ENCODE results near the gene SOX10. TPM values are rescaled to one million over a fixed set of nuclear protein-coding genes. Genes with fewer than 3 reads are reported as not detected.
"Not testable (repeated sequence)": the region's sequence is repeated elsewhere in the genome, so short reads cannot be mapped to it uniquely, and the experiment has no call there.

Gene SOX10
- total RNA-seq, 1 donor from 2014 or later = not detected

GRCh38 chr22:37989146-37990045, 5.0 kb upstream of the SOX10 start:
- Mint-ChIP-seq H3K36me3 (ENCODE audit: low read depth) (no peaks in the 10 kb centered on the region), H3K4me1 (ENCODE audit: low read depth) (no peaks in the 10 kb centered on the region), H3K4me3 (ENCODE audit: low read depth) (no peak overlapping the region), H3K9me3 (no peaks in the 10 kb centered on the region), H3K27ac (no peak overlapping the region), H3K27me3 (ENCODE audit: low read depth) (no peaks in the 10 kb centered on the region)
- intact Hi-C loops (cut with micrococcal nuclease) = no loop called here
- no peak for DNase-seq (ENCODE audit: low spot score)

- no peak overlapping the region for H3K27ac Mint-ChIP-seq
- no peak for DNase-seq (ENCODE audit: low spot score)
- H3K4me1 Mint-ChIP-seq (ENCODE audit: low read depth) = no peaks in the 10 kb centered on the region
- H3K36me3 Mint-ChIP-seq (ENCODE audit: low read depth) = no peaks in the 10 kb centered on the region
- no peaks in the 10 kb centered on the region for H3K9me3 Mint-ChIP-seq
- H3K27me3 Mint-ChIP-seq (ENCODE audit: low read depth) = no peaks in the 10 kb centered on the region
- H3K4me3 Mint-ChIP-seq (ENCODE audit: low read depth) = no peak overlapping the region
- intact Hi-C loops (cut with micrococcal nuclease) = no loop called here
Observed at GRCh38 chr22:37986371-37986770, 2.0 kb upstream of the SOX10 start.

GRCh38 chr22:37985751-37986281, 1.5 kb upstream of the SOX10 start:
- Mint-ChIP-seq H3K36me3 (ENCODE audit: low read depth) (no peaks in the 10 kb centered on the region), H3K9me3 (no peaks in the 10 kb centered on the region), H3K27ac (no peak overlapping the region), H3K4me3 (ENCODE audit: low read depth) (no peak overlapping the region), H3K4me1 (ENCODE audit: low read depth) (no peaks in the 10 kb centered on the region), H3K27me3 (ENCODE audit: low read depth) (no peaks in the 10 kb centered on the region)
- no peak for DNase-seq (ENCODE audit: low spot score)
- intact Hi-C loops (cut with micrococcal nuclease) = no loop called here

GRCh38 chr22:37985050-37985585, 763 bp upstream of the SOX10 start:
- H3K36me3 Mint-ChIP-seq (ENCODE audit: low read depth) = no peaks in the 10 kb centered on the region
- intact Hi-C loops (cut with micrococcal nuclease) = no loop called here
- no peak overlapping the region for H3K4me3 Mint-ChIP-seq (ENCODE audit: low read depth)
- H3K27me3 Mint-ChIP-seq (ENCODE audit: low read depth) = no peaks in the 10 kb centered on the region
- H3K9me3 Mint-ChIP-seq = no peaks in the 10 kb centered on the region
- DNase-seq (ENCODE audit: low spot score) = no peak
- no peak overlapping the region for H3K27ac Mint-ChIP-seq
- H3K4me1 Mint-ChIP-seq (ENCODE audit: low read depth) = no peaks in the 10 kb centered on the region

DNA sequence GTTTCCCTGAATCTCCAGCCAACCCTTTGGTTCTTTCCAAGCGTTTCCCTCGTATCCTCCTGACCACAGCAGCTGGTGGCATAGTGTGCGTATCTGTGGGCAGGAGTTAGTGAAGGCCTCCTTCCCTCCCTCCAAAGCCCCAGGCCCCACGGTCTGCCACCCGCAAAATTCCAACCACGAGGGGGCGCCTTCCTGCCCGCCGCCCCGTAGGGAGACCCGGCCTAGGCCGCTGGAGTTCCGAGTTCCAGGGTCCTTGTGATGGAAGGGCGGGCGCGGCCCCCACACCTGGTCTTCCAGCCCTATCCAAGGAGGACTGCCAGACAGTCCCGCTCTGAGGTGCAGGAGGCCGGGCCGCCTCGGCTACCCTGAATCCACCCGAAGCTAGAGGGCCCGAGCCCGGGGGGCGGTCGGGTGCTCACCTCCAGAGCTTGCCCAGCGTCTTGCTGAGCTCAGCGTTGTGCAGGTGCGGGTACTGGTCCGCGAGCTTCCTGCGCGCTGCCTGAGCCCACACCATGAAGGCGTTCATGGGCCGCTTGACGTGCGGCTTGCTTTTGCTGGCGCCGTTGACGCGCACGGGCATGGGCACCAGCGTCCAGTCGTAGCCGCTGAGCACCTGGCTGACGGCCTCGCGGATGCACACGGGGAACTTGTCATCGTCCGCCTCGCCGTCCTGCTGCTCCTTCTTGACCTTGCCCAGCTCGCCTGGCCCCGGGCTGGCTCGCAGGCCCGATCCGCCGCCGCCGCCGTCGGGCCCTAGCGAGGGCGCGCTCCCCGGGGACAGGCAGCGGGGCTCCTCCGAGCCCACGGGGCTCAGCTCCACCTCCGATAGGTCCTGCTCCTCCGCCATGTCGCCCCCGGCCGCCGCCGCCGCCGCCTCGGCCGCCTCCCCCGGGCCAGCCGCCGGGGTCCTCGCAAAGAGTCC, 1.2 kb downstream of the SOX10 start:
- H3K27ac Mint-ChIP-seq = no peak overlapping the region
- H3K27me3 Mint-ChIP-seq (ENCODE audit: low read depth) = no peaks in the 10 kb centered on the region
- H3K4me3 Mint-ChIP-seq (ENCODE audit: low read depth) = no peak overlapping the region
- intact Hi-C loops (cut with micrococcal nuclease) = no loop called here
- H3K9me3 Mint-ChIP-seq = no peaks in the 10 kb centered on the region
- no peaks in the 10 kb centered on the region for H3K4me1 Mint-ChIP-seq (ENCODE audit: low read depth)
- no peaks in the 10 kb centered on the region for H3K36me3 Mint-ChIP-seq (ENCODE audit: low read depth)
- DNase-seq (ENCODE audit: low spot score) = no peak

DNA sequence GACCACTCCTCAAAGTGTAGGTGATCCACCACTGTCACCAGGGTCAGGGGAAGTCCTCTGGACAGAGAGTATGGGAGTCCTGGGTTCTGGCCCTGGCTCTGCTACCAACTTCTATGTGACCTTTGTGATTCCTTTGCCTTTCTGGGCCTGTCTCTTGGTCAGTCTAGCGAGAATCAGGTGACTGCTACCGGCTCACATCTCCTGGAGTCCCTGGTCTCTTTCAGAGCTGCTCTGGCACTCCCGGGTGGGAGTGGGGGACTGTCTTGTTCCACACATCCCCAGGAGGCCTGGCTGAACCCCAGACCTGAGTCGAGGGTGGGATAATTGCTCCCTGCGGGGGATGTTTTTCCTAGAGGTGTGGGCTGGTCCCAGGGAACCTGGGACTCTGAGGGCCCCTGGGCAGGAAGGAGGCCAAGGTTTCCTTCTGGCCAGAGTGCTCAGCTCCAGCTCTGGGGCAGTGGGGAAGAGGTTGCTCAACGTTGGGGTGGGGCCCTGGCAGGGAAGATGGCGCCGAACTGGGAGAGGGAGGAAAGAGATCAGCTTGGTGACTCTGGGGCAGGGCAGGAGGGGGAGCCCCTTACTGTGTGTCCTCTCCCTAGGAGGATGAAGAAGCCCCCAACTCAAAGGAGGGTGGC, 2.1 kb downstream of the SOX10 start:
- no peak overlapping the region for H3K4me3 Mint-ChIP-seq (ENCODE audit: low read depth)
- intact Hi-C loops (cut with micrococcal nuclease) = no loop called here
- no peaks in the 10 kb centered on the region for H3K4me1 Mint-ChIP-seq (ENCODE audit: low read depth)
- H3K9me3 Mint-ChIP-seq = no peaks in the 10 kb centered on the region
- no peak for DNase-seq (ENCODE audit: low spot score)
- H3K27ac Mint-ChIP-seq = no peak overlapping the region
- H3K27me3 Mint-ChIP-seq (ENCODE audit: low read depth) = no peaks in the 10 kb centered on the region
- H3K36me3 Mint-ChIP-seq (ENCODE audit: low read depth) = no peaks in the 10 kb centered on the region

- Mint-ChIP-seq H3K4me3 (ENCODE audit: low read depth) (no peak overlapping the region), H3K36me3 (ENCODE audit: low read depth) (no peaks in the 10 kb centered on the region), H3K9me3 (no peaks in the 10 kb centered on the region), H3K27me3 (ENCODE audit: low read depth) (no peaks in the 10 kb centered on the region), H3K4me1 (ENCODE audit: low read depth) (no peaks in the 10 kb centered on the region), H3K27ac (no peak overlapping the region)
- DNase-seq (ENCODE audit: low spot score) = no peak
- intact Hi-C loops (cut with micrococcal nuclease) = no loop called here
Observed at GRCh38 chr22:37981282-37982011, 2.9 kb downstream of the SOX10 start.

- H3K4me3 Mint-ChIP-seq (ENCODE audit: low read depth) = no peak overlapping the region
- intact Hi-C loops (cut with micrococcal nuclease) = no loop called here
- DNase-seq (ENCODE audit: low spot score) = no peak
- H3K4me1 Mint-ChIP-seq (ENCODE audit: low read depth) = no peaks in the 10 kb centered on the region
- no peak overlapping the region for H3K27ac Mint-ChIP-seq
- H3K36me3 Mint-ChIP-seq (ENCODE audit: low read depth) = no peaks in the 10 kb centered on the region
- H3K9me3 Mint-ChIP-seq = no peaks in the 10 kb centered on the region
- no peaks in the 10 kb centered on the region for H3K27me3 Mint-ChIP-seq (ENCODE audit: low read depth)
Observed at GRCh38 chr22:37979782-37980181, 4.6 kb downstream of the SOX10 start.

- Mint-ChIP-seq H3K4me1 (ENCODE audit: low read depth) (no peaks in the 10 kb centered on the region), H3K27ac (no peak overlapping the region), H3K4me3 (ENCODE audit: low read depth) (no peak overlapping the region), H3K36me3 (ENCODE audit: low read depth) (no peaks in the 10 kb centered on the region), H3K27me3 (ENCODE audit: low read depth) (no peaks in the 10 kb centered on the region), H3K9me3 (no peaks in the 10 kb centered on the region)
- no peak for DNase-seq (ENCODE audit: low spot score)
- intact Hi-C loops (cut with micrococcal nuclease) = no loop called here
Observed at GRCh38 chr22:37976547-37976946, 7.8 kb downstream of the SOX10 start.

DNA sequence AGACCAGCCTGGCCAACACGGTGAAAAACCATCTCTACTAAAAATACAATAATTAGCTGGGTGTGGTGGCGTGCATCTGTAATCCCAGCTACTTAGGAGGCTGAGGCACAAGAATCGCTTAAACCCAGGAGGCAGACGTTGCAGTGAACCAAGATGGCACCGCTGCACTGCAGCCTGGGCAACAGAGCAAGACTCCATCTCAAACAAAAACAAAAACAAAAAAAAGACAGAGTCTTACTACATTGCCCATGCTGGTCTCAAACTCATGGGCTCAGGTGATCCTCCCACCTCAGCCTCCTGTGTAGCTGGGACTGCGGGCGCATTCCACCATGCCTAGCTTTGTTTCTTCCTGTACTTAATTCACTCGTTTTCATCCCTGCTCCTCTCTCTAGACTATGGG, 8.3 kb downstream of the SOX10 start:
- H3K27me3 Mint-ChIP-seq (ENCODE audit: low read depth); H3K36me3 Mint-ChIP-seq (ENCODE audit: low read depth); H3K4me1 Mint-ChIP-seq (ENCODE audit: low read depth); DNase-seq (ENCODE audit: low spot score); H3K27ac Mint-ChIP-seq; H3K4me3 Mint-ChIP-seq (ENCODE audit: low read depth); H3K9me3 Mint-ChIP-seq; intact Hi-C loops (cut with micrococcal nuclease): not testable (repeated sequence)

DNA sequence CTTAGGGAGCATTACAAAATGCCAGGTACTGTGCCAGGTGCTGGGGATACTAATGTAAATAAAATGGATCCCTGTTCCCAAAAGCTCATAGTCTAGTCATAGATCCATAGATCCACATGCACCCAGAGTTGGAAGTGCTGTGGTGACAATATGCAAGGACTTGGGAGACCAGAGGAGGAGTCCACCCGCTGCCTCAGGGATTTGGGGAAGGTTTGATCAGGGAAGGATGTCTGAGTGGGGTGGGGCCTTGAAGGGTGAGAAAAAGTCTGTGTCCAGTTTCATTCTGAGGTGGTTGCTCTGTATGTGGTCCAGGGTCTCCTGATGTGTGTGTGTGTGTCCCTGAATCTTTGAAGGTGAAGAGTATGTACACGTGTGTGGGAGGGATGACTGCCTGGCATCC, 9.2 kb downstream of the SOX10 start:
- Mint-ChIP-seq H3K4me1 (ENCODE audit: low read depth) (no peaks in the 10 kb centered on the region), H3K4me3 (ENCODE audit: low read depth) (no peak overlapping the region), H3K36me3 (ENCODE audit: low read depth) (no peaks in the 10 kb centered on the region), H3K9me3 (no peaks in the 10 kb centered on the region), H3K27ac (no peak overlapping the region), H3K27me3 (ENCODE audit: low read depth) (no peaks in the 10 kb centered on the region)
- intact Hi-C loops (cut with micrococcal nuclease) = no loop called here
- no peak for DNase-seq (ENCODE audit: low spot score)
